ENCODE results near the gene SLC35B1.

SLC35B1 gene, protein sequence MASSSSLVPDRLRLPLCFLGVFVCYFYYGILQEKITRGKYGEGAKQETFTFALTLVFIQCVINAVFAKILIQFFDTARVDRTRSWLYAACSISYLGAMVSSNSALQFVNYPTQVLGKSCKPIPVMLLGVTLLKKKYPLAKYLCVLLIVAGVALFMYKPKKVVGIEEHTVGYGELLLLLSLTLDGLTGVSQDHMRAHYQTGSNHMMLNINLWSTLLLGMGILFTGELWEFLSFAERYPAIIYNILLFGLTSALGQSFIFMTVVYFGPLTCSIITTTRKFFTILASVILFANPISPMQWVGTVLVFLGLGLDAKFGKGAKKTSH

GRCh38 chr17:49707608-49708514 lies at the start of gene SLC35B1:
TSS of gene SLC35B1 (minus strand) at chr17:49707964. CDS start at chr17:49707833, 131 bp downstream.
- peak; percentile 98 to 99 for DNase-seq (ENCODE audit: low read depth in 2 of 2)

GRCh38 chr17:49757151-49757777 lies 49.5 kb upstream of the SLC35B1 start:
- DNase-seq (ENCODE audit: low read depth in 2 of 2), result no peak

- no peak for DNase-seq (ENCODE audit: low read depth in 2 of 2)
Observed at GRCh38 chr17:49756323-49757150, 48.8 kb upstream of the SLC35B1 start.

- DNase-seq (ENCODE audit: low read depth in 2 of 2), result no peak
Observed at GRCh38 chr17:49755663-49756283, 48.0 kb upstream of the SLC35B1 start.

DNA sequence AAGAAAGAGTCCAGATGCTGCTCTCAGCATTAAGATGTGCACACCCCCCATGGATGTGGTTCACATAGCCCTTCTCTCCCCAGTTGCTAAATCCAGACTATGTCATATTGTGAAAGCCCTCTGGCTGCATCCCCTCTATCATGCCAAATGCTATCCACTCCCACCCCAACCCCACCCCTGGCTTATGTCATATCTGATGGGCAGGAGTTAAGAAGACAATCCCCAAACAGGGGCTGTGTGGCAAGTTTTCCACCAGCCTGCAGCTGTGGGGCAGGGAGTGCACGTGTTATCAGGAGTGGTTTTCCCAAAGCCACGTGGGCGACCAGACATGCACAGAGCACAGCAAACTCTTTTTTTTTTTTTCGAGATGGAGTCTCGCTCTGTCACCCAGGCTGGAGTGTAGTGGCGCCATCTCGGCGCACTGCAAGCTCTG lies 46.2 kb upstream of the SLC35B1 start:
- DNase-seq (ENCODE audit: low read depth in 2 of 2), result no peak

DNA sequence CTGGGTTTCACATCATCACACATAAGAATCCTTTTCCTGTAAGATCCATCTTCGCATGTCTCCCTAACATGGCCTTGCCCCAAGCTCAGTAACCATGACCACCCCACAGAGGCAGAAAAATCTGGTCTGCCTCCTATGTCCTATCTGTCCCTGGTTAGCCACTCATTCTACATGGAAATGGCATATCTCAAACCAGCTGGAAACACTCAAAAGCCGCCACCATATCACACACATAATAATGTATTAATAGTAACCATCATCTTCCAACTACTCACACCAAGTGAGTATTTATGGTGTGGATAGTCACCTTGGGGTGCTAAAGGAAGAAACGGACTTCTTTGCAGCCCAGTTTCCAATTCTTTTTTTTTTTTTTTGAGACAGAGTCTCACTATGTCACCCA lies 44.7 kb upstream of the SLC35B1 start:
- no peak for DNase-seq (ENCODE audit: low read depth in 2 of 2)

DNA sequence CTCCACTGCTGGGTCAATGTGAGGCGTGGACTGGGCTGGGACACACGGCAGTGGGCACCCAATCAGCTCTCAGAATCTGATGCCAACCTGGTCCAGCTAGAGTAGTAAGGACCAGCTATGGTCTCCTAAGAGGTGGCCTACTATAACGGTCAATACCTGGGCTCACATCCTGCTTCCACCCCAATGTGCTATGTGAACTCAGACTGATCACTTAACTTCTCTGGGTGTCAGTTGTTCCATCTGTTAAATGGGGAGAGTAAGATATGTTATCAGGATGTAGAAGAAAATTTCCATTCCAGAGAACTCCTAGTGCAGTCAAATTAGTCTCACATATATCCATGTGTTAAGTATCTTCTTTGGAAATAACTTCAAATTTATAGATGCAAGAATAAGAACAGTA lies 42.0 kb upstream of the SLC35B1 start:
- DNase-seq (ENCODE audit: low read depth in 2 of 2), result no peak

DNA sequence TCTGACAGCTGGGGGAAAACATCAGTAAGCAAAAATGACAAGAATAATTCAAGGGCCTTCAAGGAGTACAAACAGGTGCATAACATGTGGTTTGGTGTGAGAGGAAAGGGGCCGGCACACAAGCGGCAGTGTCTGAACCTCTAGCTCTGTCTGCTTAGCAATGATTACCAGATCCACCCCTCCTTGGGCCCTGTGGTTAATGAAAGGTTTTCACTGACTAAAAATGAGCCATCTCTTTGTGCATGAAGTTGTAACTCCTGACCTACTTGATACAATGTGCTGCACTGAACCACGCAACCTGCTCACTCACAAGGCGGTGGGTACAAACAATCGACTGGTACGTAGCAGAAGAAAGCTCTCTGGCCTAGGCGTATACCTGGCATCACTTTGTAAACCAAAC lies 41.0 kb upstream of the SLC35B1 start:
- DNase-seq (ENCODE audit: low read depth in 2 of 2), result peak; percentile 41 to 46

GRCh38 chr17:49748223-49748622 lies 40.5 kb upstream of the SLC35B1 start:
- no peak for DNase-seq (ENCODE audit: low read depth in 2 of 2)

DNA sequence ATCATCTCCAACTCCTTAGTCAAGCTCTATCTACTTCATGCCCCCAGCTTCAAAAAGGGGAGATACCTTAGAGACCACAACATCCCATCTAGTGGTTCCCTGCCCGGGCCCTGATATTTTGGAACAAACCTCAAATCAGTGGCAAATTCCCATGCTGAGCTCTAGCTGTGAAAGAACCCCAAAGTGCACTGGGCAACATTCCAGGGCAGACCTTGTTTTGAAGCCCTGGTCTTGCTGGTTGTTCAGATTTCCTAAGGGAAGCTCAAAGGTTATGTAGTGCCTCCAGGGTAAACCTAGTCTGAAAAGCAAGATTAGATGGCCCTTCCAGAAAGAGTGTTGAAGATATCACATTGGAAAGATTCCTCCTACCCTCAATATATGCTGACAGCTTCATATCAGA lies 39.9 kb upstream of the SLC35B1 start:
- no peak for DNase-seq (ENCODE audit: low read depth in 2 of 2)

- no peak for DNase-seq (ENCODE audit: low read depth in 2 of 2)
Observed at GRCh38 chr17:49746791-49747490, 39.2 kb upstream of the SLC35B1 start.

DNA sequence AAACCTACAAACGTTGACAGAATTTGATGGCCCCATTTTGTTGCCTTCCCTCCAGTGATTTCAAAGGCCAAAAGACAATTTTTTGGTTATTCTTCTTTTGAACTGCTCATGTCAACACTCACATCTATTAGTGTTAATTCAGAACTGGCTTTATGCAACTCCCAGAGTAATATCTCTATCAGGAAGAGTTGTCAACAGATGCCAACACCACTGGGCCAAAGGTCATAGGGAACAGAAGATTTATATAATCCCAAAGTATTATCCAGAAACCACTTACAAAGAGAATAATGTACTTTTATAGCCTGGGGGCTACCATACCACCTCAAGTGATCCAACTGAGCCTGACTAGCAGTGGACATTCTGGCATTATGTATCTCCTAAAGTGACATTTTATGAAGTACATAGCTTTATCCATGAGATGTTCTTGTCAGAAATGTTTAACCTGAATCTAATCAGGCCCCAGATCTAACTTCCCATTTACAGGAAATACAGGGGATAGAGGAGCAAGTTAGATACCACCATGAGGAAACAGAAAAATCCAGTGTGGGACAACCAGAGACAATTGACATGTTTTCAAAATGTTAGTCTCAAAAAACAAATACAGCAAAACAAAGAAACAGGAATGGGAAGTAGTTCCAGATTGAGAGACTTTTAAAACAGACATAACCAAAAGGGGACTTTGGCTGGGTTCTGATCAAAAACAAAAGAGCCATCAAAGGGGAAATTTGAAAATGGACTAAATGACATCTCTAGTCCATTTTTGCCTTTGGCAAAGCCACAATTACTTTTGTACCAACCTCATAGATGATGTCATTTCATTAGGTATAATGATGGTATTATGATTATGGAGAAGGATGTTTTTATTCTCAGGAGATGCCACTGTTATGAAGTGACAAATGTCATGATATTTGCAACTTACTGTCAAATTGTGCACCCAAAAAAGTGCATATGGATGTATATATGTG lies 37.7 kb upstream of the SLC35B1 start:
- DNase-seq (ENCODE audit: low read depth in 2 of 2), result no peak

- DNase-seq (ENCODE audit: low read depth in 2 of 2), result no peak
Observed at GRCh38 chr17:49742166-49742638, 34.4 kb upstream of the SLC35B1 start.

DNA sequence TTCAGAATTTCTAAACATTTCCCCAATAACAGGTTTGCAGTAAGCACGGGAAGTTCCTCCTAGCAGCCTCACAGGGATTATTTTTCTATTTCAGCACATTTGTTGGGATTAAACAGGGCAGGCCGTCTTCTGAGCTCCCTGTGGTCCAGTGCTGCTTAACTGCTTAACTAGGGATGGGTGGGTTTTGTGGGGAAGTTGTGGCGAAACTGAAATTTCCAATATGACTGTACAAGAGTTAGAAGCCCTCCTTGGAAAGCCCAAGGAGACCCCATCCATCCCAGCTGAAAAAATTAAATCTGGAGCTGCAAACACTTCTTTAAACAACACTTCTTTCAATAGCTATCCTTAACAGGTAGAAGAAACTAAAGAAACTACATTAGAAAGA lies 33.9 kb upstream of the SLC35B1 start:
- no peak for DNase-seq (ENCODE audit: low read depth in 2 of 2)

- no peak for DNase-seq (ENCODE audit: low read depth in 2 of 2)
Observed at GRCh38 chr17:49741009-49741691, 33.4 kb upstream of the SLC35B1 start.

DNA sequence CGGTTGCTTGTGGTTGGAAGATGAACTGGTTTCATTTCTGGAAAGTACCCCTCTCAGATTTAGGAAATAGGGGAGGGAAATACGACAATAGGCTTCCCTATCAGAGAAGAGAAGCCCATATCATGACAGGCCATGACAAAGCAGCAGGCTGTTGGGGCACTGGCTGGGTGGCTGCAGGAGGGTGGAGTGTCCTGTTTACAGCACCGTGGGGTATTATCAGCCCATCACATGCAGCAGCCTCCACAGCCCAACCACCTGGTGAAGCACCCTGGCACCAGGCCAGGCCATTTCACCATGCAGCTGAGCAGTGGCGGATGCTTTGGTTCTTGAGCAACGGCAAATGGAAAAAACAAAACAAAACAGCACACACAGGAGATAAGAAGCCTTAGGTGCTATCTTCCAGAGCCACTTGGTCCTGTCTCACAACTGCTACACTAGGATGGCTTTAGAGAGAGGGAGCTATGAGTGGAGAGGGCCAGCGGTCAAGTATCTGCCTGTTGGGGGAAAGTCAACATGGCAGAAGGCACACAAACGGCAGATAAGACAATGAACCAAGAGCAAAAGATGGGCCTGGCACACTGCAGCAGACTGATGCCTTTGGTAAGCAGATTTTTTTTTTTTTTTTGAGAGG lies 32.0 kb upstream of the SLC35B1 start:
- peak; percentile 66 to 73 for DNase-seq (ENCODE audit: low read depth in 2 of 2)

- no peak for DNase-seq (ENCODE audit: low read depth in 2 of 2)
Observed at GRCh38 chr17:49738456-49739163, 30.8 kb upstream of the SLC35B1 start.

All from stimulated activated CD4-positive, alpha-beta T cell treated with anti-CD3 and anti-CD28 coated beads, Interleukin-15, amount 100 ng/mL, for 48 hours (primary cell).